GM23338 (cell line): Measurements from ENCODE around the gene AOC1.

ENCODE experiments used
- CREB1 ChIP-seq: fragments of 250-450 bp; sonication (Bioruptor Pico); IDR thresholded peaks from 2 replicates; pipeline ENCODE4 v1.5.0; 2020; ENCODE audit warnings: low read depth, mild to moderate bottlenecking, moderate library complexity
- CTCF ChIP-seq, 2 experiments: fragments of 200-600 bp in 1 of 2; sonication (generic) in 1 of 2; conservative IDR thresholded peaks; 2 replicates each; pipeline versions ENCODE4 v1.5.1 to v1.6.1; 2016 to 2017; ENCODE audit warnings: antibody characterized with exemption in 2 of 2, low read depth in 2 of 2, mild to moderate bottlenecking in 2 of 2, moderate library complexity in 1 of 2
- EZH2 ChIP-seq: fragments of 200-600 bp; sonication (generic); IDR thresholded peaks from one replicate; pipeline ENCODE4 v1.8.0; 2017; ENCODE audit warnings: antibody characterized with exemption, mild to moderate bottlenecking, low read depth; ENCODE audit not compliant: unreplicated experiment
- EZH2phosphoT487 ChIP-seq: fragments of 200-600 bp; sonication (generic); IDR thresholded peaks from one replicate; pipeline ENCODE4 v1.8.1; 2018; ENCODE audit warnings: antibody characterized with exemption; ENCODE audit not compliant: unreplicated experiment
- JUNB ChIP-seq: IDR thresholded peaks from one replicate; pipeline ENCODE4 v1.6.1; 2016; ENCODE audit warnings: antibody characterized with exemption; ENCODE audit not compliant: unreplicated experiment
- POLR2AphosphoS5 ChIP-seq: IDR thresholded peaks from 2 replicates; pipeline ENCODE4 v1.6.1; 2016; ENCODE audit warnings: antibody characterized with exemption, low read depth
- REST ChIP-seq: IDR thresholded peaks from one replicate; pipeline ENCODE4 v1.6.1; 2018; ENCODE audit warnings: antibody characterized with exemption; ENCODE audit not compliant: unreplicated experiment
- TF ChIP-seq, protein P1 (sequence below): fragments of 250-450 bp; sonication (Bioruptor Pico); IDR thresholded peaks from 2 replicates; pipeline ENCODE4 v1.5.0; 2020; ENCODE audit warnings: mild to moderate bottlenecking, moderate library complexity
- TF ChIP-seq, protein P2 (sequence below): IDR thresholded peaks from 2 replicates; pipeline ENCODE4 v1.6.1; 2016; ENCODE audit warnings: antibody characterized with exemption

DNA sequence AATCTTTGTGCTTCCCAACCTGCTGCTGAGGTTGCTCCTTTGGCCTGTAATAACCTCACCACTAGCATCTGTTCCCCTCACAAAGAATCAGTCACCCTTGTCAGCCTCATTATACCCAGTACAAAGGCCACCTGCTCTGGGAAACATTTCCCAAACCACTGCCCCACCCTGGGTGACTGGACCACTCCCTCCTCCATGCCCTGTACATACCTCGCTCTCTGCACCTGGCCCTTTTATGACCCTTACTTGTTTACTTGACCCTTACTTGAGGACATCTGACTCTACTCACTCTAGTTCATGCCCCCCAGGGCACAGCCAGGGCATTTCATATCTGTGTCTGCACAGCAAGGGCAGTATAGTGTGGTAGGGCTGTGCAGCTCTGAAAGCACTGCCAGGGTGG is 21.4 kb upstream of the AOC1 start:
- TF ChIP-seq CTCF (conservative IDR thresholded peaks at IDR 0.05; ENCODE audit: low read depth in 2 of 2) (no peak), REST (no peak), EZH2 (no peak), POLR2AphosphoS5 (no peak), EZH2phosphoT487 (no peak), CREB1 (CRISPR knock-in tag) (no peak), JUNB (no peak)
- TF ChIP-seq, protein P1, sequence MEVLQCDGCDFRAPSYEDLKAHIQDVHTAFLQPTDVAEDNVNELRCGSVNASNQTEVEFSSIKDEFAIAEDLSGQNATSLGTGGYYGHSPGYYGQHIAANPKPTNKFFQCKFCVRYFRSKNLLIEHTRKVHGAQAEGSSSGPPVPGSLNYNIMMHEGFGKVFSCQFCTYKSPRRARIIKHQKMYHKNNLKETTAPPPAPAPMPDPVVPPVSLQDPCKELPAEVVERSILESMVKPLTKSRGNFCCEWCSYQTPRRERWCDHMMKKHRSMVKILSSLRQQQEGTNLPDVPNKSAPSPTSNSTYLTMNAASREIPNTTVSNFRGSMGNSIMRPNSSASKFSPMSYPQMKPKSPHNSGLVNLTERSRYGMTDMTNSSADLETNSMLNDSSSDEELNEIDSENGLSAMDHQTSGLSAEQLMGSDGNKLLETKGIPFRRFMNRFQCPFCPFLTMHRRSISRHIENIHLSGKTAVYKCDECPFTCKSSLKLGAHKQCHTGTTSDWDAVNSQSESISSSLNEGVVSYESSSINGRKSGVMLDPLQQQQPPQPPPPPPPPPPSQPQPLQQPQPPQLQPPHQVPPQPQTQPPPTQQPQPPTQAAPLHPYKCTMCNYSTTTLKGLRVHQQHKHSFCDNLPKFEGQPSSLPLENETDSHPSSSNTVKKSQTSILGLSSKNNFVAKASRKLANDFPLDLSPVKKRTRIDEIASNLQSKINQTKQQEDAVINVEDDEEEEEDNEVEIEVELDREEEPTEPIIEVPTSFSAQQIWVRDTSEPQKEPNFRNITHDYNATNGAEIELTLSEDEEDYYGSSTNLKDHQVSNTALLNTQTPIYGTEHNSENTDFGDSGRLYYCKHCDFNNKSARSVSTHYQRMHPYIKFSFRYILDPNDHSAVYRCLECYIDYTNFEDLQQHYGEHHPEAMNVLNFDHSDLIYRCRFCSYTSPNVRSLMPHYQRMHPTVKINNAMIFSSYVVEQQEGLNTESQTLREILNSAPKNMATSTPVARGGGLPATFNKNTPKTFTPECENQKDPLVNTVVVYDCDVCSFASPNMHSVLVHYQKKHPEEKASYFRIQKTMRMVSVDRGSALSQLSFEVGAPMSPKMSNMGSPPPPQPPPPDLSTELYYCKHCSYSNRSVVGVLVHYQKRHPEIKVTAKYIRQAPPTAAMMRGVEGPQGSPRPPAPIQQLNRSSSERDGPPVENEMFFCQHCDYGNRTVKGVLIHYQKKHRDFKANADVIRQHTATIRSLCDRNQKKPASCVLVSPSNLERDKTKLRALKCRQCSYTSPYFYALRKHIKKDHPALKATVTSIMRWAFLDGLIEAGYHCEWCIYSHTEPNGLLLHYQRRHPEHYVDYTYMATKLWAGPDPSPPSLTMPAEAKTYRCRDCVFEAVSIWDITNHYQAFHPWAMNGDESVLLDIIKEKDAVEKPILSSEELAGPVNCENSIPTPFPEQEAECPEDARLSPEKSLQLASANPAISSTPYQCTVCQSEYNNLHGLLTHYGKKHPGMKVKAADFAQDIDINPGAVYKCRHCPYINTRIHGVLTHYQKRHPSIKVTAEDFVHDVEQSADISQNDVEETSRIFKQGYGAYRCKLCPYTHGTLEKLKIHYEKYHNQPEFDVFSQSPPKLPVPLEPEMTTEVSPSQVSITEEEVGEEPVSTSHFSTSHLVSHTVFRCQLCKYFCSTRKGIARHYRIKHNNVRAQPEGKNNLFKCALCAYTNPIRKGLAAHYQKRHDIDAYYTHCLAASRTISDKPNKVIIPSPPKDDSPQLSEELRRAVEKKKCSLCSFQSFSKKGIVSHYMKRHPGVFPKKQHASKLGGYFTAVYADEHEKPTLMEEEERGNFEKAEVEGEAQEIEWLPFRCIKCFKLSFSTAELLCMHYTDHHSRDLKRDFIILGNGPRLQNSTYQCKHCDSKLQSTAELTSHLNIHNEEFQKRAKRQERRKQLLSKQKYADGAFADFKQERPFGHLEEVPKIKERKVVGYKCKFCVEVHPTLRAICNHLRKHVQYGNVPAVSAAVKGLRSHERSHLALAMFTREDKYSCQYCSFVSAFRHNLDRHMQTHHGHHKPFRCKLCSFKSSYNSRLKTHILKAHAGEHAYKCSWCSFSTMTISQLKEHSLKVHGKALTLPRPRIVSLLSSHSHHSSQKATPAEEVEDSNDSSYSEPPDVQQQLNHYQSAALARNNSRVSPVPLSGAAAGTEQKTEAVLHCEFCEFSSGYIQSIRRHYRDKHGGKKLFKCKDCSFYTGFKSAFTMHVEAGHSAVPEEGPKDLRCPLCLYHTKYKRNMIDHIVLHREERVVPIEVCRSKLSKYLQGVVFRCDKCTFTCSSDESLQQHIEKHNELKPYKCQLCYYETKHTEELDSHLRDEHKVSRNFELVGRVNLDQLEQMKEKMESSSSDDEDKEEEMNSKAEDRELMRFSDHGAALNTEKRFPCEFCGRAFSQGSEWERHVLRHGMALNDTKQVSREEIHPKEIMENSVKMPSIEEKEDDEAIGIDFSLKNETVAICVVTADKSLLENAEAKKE (CRISPR knock-in tag) = no peak
- TF ChIP-seq, protein P2, sequence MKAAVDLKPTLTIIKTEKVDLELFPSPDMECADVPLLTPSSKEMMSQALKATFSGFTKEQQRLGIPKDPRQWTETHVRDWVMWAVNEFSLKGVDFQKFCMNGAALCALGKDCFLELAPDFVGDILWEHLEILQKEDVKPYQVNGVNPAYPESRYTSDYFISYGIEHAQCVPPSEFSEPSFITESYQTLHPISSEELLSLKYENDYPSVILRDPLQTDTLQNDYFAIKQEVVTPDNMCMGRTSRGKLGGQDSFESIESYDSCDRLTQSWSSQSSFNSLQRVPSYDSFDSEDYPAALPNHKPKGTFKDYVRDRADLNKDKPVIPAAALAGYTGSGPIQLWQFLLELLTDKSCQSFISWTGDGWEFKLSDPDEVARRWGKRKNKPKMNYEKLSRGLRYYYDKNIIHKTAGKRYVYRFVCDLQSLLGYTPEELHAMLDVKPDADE = no peak
